Mesendoderm (in vitro differentiated cells): ENCODE measurements around the gene GRM7.
A peak's percentile ranks its signal among the peaks of the same experiment; 100 is the strongest.

Experiments
- DNase-seq: peaks from one replicate; pipeline ENCODE4 v3.0.0; 2013
- H2AK5ac ChIP-seq: 2 replicates; pipeline ENCODE4 v1.6.1; 2013; ENCODE audit warnings: low read length, inconsistent platforms
- H2BK120ac ChIP-seq: 2 replicates; pipeline ENCODE4 v1.6.1; 2013; ENCODE audit warnings: low read depth, mild to moderate bottlenecking, low read length, moderate library complexity, mixed read lengths
- H2BK15ac ChIP-seq: replicated peaks from 2 replicates; pipeline ENCODE4 v1.6.1; 2013; ENCODE audit warnings: low read depth, mild to moderate bottlenecking, moderate library complexity
- H2BK5ac ChIP-seq: 2 replicates; pipeline ENCODE4 v1.6.1; 2013; ENCODE audit warnings: low read length, inconsistent platforms
- H3K18ac ChIP-seq: 2 replicates; pipeline ENCODE4 v1.6.1; 2013; ENCODE audit warnings: mild to moderate bottlenecking, low read length, mixed read lengths
- H3K23ac ChIP-seq: one replicate; pipeline ENCODE4 v1.6.1; 2013; ENCODE audit warnings: low read length
- H3K27ac ChIP-seq: 2 replicates; pipeline ENCODE4 v1.5.1; 2013; ENCODE audit warnings: low read depth, mild to moderate bottlenecking, inconsistent platforms, low read length, moderate library complexity
- H3K27me3 ChIP-seq: 2 replicates; pipeline ENCODE4 v1.6.1; 2013; ENCODE audit warnings: low read length, control low read depth, mild to moderate bottlenecking, inconsistent platforms; ENCODE audit not compliant: insufficient read depth, poor library complexity
- H3K36me3 ChIP-seq: 2 replicates; pipeline ENCODE4 v1.6.1; 2013; ENCODE audit warnings: low read length, inconsistent platforms; ENCODE audit not compliant: control insufficient read depth, insufficient read depth
- H3K4ac ChIP-seq: one replicate; pipeline ENCODE4 v1.6.1; 2013; ENCODE audit warnings: low read depth, mild to moderate bottlenecking, low read length, moderate library complexity
- H3K4me1 ChIP-seq: 2 replicates; pipeline ENCODE4 v1.6.1; 2013; ENCODE audit warnings: low read depth, low read length, inconsistent platforms; ENCODE audit not compliant: control insufficient read depth
- H3K4me2 ChIP-seq: 2 replicates; pipeline ENCODE4 v1.6.1; 2013; ENCODE audit warnings: low read length
- H3K4me3 ChIP-seq: 2 replicates; pipeline ENCODE4 v1.5.1; 2013; ENCODE audit warnings: mild to moderate bottlenecking, low read length
- H3K56ac ChIP-seq: one replicate; pipeline ENCODE4 v1.6.1; 2013; ENCODE audit warnings: low read length
- H3K79me1 ChIP-seq: 2 replicates; pipeline ENCODE4 v1.6.1; 2013; ENCODE audit warnings: low read length, inconsistent platforms
- H3K79me2 ChIP-seq: 2 replicates; pipeline ENCODE4 v1.6.1; 2013; ENCODE audit warnings: mild to moderate bottlenecking, low read length; ENCODE audit not compliant: control insufficient read depth, insufficient read depth
- H3K9ac ChIP-seq: 2 replicates; pipeline ENCODE4 v1.6.1; 2013; ENCODE audit warnings: low read length, inconsistent platforms
- H4K5ac ChIP-seq: one replicate; pipeline ENCODE4 v1.6.1; 2013; ENCODE audit warnings: low read length
- H4K8ac ChIP-seq: one replicate; pipeline ENCODE4 v1.6.1; 2013; ENCODE audit warnings: low read depth, mild to moderate bottlenecking, control low read depth, low read length, moderate library complexity
- WGBS: extraction: QIAGEN DNeasy Blood & Tissue Kit; methylation state at CpG from one replicate; pipeline ENCODE4 v1.1.7; 2013; ENCODE audit warnings: low lambda C conversion rate, missing lambda C conversion rate; ENCODE audit not compliant: insufficient coverage; ENCODE audit errors: extremely low coverage; 5-methylcytosine and 5-hydroxymethylcytosine counted together

Gene GRM7

GRCh38 chr3:7272203-7272602 is 411.3 kb downstream of the GRM7 start:
- no peak for DNase-seq
- Histone ChIP-seq H3K36me3 (no peaks in the 10 kb centered on the region), H3K27me3 (no peaks in the 10 kb centered on the region)

GRCh38 chr3:7275396-7275795 is 414.5 kb downstream of the GRM7 start:
- H3K27ac ChIP-seq = no peak overlapping the region
- no peaks in the 10 kb centered on the region for H3K79me1 ChIP-seq
- no peak overlapping the region for H2BK120ac ChIP-seq
- no peaks in the 10 kb centered on the region for H3K36me3 ChIP-seq
- no peak for DNase-seq
- WGBS = no CpG with 5 or more reads among the region's 2 CpGs
- no peak overlapping the region for H3K56ac ChIP-seq
- no peaks in the 10 kb centered on the region for H3K4me1 ChIP-seq
- H2AK5ac ChIP-seq = no peak overlapping the region
- H3K4me2 ChIP-seq = no peak overlapping the region
- H3K23ac ChIP-seq = no peak overlapping the region
- H2BK15ac ChIP-seq = no peak overlapping the region
- H3K4ac ChIP-seq = no peak overlapping the region
- H3K79me2 ChIP-seq = no peaks in the 10 kb centered on the region
- H2BK5ac ChIP-seq = no peak overlapping the region
- no peak overlapping the region for H4K5ac ChIP-seq
- H4K8ac ChIP-seq = no peak overlapping the region
- H3K18ac ChIP-seq = no peak overlapping the region
- H3K4me3 ChIP-seq = no peak overlapping the region
- no peak overlapping the region for H3K9ac ChIP-seq
- no peaks in the 10 kb centered on the region for H3K27me3 ChIP-seq

More at GRCh38 chr3:7272203-7272602, 411.3 kb downstream of the GRM7 start:
- Histone ChIP-seq H3K4me3 (no peak overlapping the region), H3K23ac (no peak overlapping the region), H3K79me1 (no peaks in the 10 kb centered on the region), H3K79me2 (no peaks in the 10 kb centered on the region), H4K5ac (no peak overlapping the region), H4K8ac (no peak overlapping the region), H2AK5ac (no peak overlapping the region), H3K56ac (no peak overlapping the region), H2BK15ac (no peak overlapping the region), H3K27ac (no peak overlapping the region), H3K9ac (no peak overlapping the region), H3K4me1 (no peaks in the 10 kb centered on the region), H3K4ac (no peak overlapping the region), H3K4me2 (no peak overlapping the region), H2BK5ac (no peak overlapping the region), H2BK120ac (no peak overlapping the region), H3K18ac (no peak overlapping the region)
- WGBS = no CpG with 5 or more reads among the region's 1 CpG

DNA sequence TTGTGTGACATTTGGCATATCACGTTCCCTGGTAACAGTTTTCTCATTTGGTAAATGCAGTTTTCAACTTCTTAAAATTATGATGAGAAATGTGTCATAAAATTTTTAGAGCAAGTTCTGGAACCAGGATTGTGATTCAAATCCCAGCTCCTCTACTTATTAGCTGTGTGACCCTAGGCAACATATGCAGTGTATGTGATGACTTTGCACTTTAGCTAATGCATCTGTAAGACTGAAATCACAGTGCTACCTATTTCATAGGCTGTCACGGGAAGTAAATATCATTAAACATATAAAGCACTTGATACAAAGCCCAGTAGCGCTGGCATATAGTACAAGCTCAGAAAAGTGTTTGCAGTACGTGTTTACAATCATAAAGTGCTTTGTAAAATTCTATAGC is 419.4 kb downstream of the GRM7 start:
- no CpG with 5 or more reads among the region's 4 CpGs for WGBS
- no peak overlapping the region for H3K23ac ChIP-seq

GRCh38 chr3:7282988-7283387 is 422.1 kb downstream of the GRM7 start:
- Histone ChIP-seq H3K79me1 (no peaks in the 10 kb centered on the region), H3K79me2 (no peaks in the 10 kb centered on the region), H4K5ac (no peak overlapping the region), H3K4ac (no peak overlapping the region), H3K56ac (no peak overlapping the region), H3K4me2 (no peak overlapping the region), H3K9ac (no peak overlapping the region), H3K27ac (no peak overlapping the region), H3K18ac (no peak overlapping the region), H2BK5ac (no peak overlapping the region), H4K8ac (no peak overlapping the region), H3K4me1 (no peaks in the 10 kb centered on the region), H3K36me3 (no peaks in the 10 kb centered on the region), H2AK5ac (no peak overlapping the region), H2BK120ac (no peak overlapping the region), H2BK15ac (no peak overlapping the region), H3K23ac (no peak overlapping the region), H3K27me3 (no peaks in the 10 kb centered on the region), H3K4me3 (no peak overlapping the region)
- no peak for DNase-seq
- no CpG with 5 or more reads among the region's 4 CpGs for WGBS

More for the DNA sequence above, 419.4 kb downstream of the GRM7 start:
- no peak overlapping the region for H2BK120ac ChIP-seq
- H4K8ac ChIP-seq = no peak overlapping the region
- no peak overlapping the region for H3K4me2 ChIP-seq
- no peak overlapping the region for H4K5ac ChIP-seq
- H2BK15ac ChIP-seq = no peak overlapping the region
- H3K18ac ChIP-seq = no peak overlapping the region
- H2BK5ac ChIP-seq = no peak overlapping the region
- no peaks in the 10 kb centered on the region for H3K36me3 ChIP-seq
- no peaks in the 10 kb centered on the region for H3K4me1 ChIP-seq
- no peak for DNase-seq
- H3K79me1 ChIP-seq = no peaks in the 10 kb centered on the region
- H3K9ac ChIP-seq = no peak overlapping the region
- no peak overlapping the region for H3K27ac ChIP-seq
- no peak overlapping the region for H2AK5ac ChIP-seq
- no peak overlapping the region for H3K4ac ChIP-seq
- H3K79me2 ChIP-seq = no peaks in the 10 kb centered on the region
- H3K4me3 ChIP-seq = no peak overlapping the region
- no peak overlapping the region for H3K56ac ChIP-seq
- no peaks in the 10 kb centered on the region for H3K27me3 ChIP-seq

DNA sequence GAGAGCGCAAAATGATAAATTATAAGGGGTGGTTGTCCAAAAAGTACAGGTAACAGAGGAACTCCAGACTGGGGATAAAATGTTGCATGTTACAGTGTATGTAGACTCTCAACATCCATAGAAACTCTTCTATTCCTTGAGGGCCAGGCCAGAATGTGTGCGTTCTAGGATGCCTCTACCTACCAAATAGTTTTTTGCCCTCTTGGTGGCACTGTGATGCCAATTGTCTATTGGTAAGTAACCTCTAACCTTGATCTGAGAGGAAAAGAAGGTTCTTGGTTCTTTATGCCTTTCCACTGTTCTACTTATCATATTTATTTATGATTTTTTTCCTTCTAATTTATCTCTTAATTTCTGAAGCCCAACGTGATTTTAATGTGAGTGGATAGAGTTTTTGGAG is 424.6 kb downstream of the GRM7 start:
- Histone ChIP-seq H3K4ac (no peak overlapping the region), H3K9ac (no peak overlapping the region), H4K5ac (no peak overlapping the region), H4K8ac (no peak overlapping the region), H3K18ac (no peak overlapping the region), H3K4me2 (no peak overlapping the region), H3K4me3 (no peak overlapping the region), H2AK5ac (no peak overlapping the region), H3K79me2 (no peaks in the 10 kb centered on the region), H3K79me1 (no peaks in the 10 kb centered on the region), H3K56ac (no peak overlapping the region), H2BK120ac (no peak overlapping the region), H3K4me1 (no peaks in the 10 kb centered on the region), H3K27ac (no peak overlapping the region), H2BK15ac (no peak overlapping the region), H3K27me3 (no peaks in the 10 kb centered on the region), H3K23ac (no peak overlapping the region), H2BK5ac (no peak overlapping the region), H3K36me3 (no peaks in the 10 kb centered on the region)
- DNase-seq = peak; percentile 55
- WGBS = no CpG with 5 or more reads among the region's 3 CpGs

DNA sequence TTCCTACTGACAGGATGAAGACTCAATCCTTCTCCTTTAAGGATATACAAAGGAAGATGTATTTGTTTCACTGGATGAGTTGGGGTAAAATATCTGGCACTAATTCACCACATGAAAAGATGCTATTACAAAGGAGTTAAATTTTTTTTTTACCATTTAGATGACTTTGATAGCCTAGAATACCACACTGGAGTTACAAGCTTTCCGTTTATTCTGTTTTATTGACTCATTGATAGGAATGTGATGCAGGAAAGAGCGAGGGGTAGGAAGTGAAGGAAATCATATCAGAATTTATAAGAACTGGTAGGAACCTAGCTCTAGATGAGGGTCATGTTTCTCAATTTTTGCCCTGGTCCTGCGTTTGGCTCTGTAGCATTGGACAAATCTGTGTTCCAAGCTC is 427.2 kb downstream of the GRM7 start:
- H2BK15ac ChIP-seq = no peak overlapping the region
- H4K8ac ChIP-seq = no peak overlapping the region
- no peak overlapping the region for H4K5ac ChIP-seq
- no peaks in the 10 kb centered on the region for H3K79me1 ChIP-seq
- H3K27ac ChIP-seq = no peak overlapping the region
- no peak overlapping the region for H3K4me3 ChIP-seq
- no peaks in the 10 kb centered on the region for H3K27me3 ChIP-seq
- H3K36me3 ChIP-seq = no peaks in the 10 kb centered on the region
- peak overlapping the region; percentile 75 for H3K18ac ChIP-seq
- no peak overlapping the region for H2BK120ac ChIP-seq
- H3K9ac ChIP-seq = no peak overlapping the region
- no peak overlapping the region for H3K4ac ChIP-seq
- no CpG with 5 or more reads among the region's 3 CpGs for WGBS
- no peak overlapping the region for H2BK5ac ChIP-seq
- H3K4me1 ChIP-seq = peaks cover 2% of the 10 kb centered on the region
- no peak overlapping the region for H3K56ac ChIP-seq
- no peak overlapping the region for H3K4me2 ChIP-seq
- no peaks in the 10 kb centered on the region for H3K79me2 ChIP-seq
- no peak overlapping the region for H3K23ac ChIP-seq
- no peak overlapping the region for H2AK5ac ChIP-seq
- DNase-seq = no peak
